Effector memory CD8-positive, alpha-beta T cell (primary cell): Measurements from ENCODE around the gene MORN3.
"Not testable (repeated sequence)": the region's sequence is repeated elsewhere in the genome, so short reads cannot be mapped to it uniquely, and the experiment has no call there.

Source experiments
- ATAC-seq: fragments of 150-1000 bp; cut with Tn5 transposase; replicated peaks from 2 replicates; pipeline ENCODE4 v1.10.0; 2021; ENCODE audit warnings: mild to moderate bottlenecking, moderate library complexity
- DNase-seq, 3 experiments: peaks; one replicate each; pipeline ENCODE4 v3.0.0; 2021
- H3K27ac Mint-ChIP-seq, 2 donors: one replicate each; pipeline ENCODE4 v1.8.0; 2022; ENCODE audit warnings: mild to moderate bottlenecking in 2 of 2, mixed read lengths in 2 of 2, moderate library complexity in 2 of 2
- H3K27me3 Mint-ChIP-seq, 2 donors: one replicate each; pipeline ENCODE4 v1.8.0; 2022; ENCODE audit warnings: mixed read lengths in 2 of 2
- H3K36me3 Mint-ChIP-seq: one replicate; pipeline ENCODE4 v1.8.0; 2022; ENCODE audit warnings: mild to moderate bottlenecking, moderate library complexity, mixed read lengths; ENCODE audit not compliant: insufficient read depth
- H3K4me1 Mint-ChIP-seq, 2 donors: one replicate each; pipeline ENCODE4 v1.8.0; 2022; ENCODE audit warnings: low read depth in 2 of 2, mixed read lengths in 2 of 2
- H3K4me3 Mint-ChIP-seq, 2 donors: one replicate each; pipeline ENCODE4 v1.8.0; 2022; ENCODE audit warnings: mild to moderate bottlenecking in 2 of 2, mixed read lengths in 2 of 2, moderate library complexity in 2 of 2
- H3K9me3 Mint-ChIP-seq, 2 donors: one replicate each; pipeline ENCODE4 v1.8.0; 2022; ENCODE audit warnings: mixed read lengths in 2 of 2
- total RNA-seq, 9 experiments: gene quantifications; one replicate each; lab custom pipeline; 2026; lab: John Stamatoyannopoulos, UW

MORN3 gene
- 1.2 to 20.2 (median 15.5) reads per million in 9 experiments for total RNA-seq

- Mint-ChIP-seq H3K27me3 (no peaks in the 10 kb centered on the region), H3K9me3 (no peaks in the 10 kb centered on the region), H3K27ac (peak within 1 kb of the TSS; percentile 79 to 100), H3K4me3 (peak within 1 kb of the TSS in 1 of 2 donors; percentile 96), H3K36me3 (peaks cover 54% of the 10 kb centered on the region), H3K4me1 (peaks cover 43 to 54% of the 10 kb centered on the region in 2 donors)
- no peak for ATAC-seq
- no peak for DNase-seq
Measured at GRCh38 chr12:121669521-121669900, at the start of gene MORN3. MORN3 (minus strand) TSS chr12:121669654; CDS start chr12:121669483, 171 bp downstream.

- H3K27me3 Mint-ChIP-seq: no peaks in the 10 kb centered on the region
- peaks cover 3% of the 10 kb centered on the region for H3K36me3 Mint-ChIP-seq
- no peaks in the 10 kb centered on the region for H3K9me3 Mint-ChIP-seq
- DNase-seq (no peak), ATAC-seq (no peak)
- H3K4me1 Mint-ChIP-seq: peaks cover 1 to 5% of the 10 kb centered on the region in 2 donors
- peak overlapping the region in 1 of 2 donors; percentile 79 for H3K27ac Mint-ChIP-seq
- no peak overlapping the region for H3K4me3 Mint-ChIP-seq
Measured at GRCh38 chr12:121718653-121719239, 49.3 kb upstream of the MORN3 start.

- Mint-ChIP-seq H3K27ac (no peak overlapping the region), H3K4me3 (no peak overlapping the region), H3K4me1 (peaks cover 10 to 12% of the 10 kb centered on the region in 2 donors), H3K36me3 (peaks cover 3% of the 10 kb centered on the region), H3K27me3 (no peaks in the 10 kb centered on the region), H3K9me3 (no peaks in the 10 kb centered on the region)
- DNase-seq (no peak), ATAC-seq (no peak)
Measured at GRCh38 chr12:121717041-121717699, 47.7 kb upstream of the MORN3 start.

GRCh38 chr12:121715862-121716435, 46.5 kb upstream of the MORN3 start:
- DNase-seq: no peak
- no peak overlapping the region for H3K27ac Mint-ChIP-seq
- no peak for ATAC-seq
- H3K4me1 Mint-ChIP-seq: peaks cover 14 to 21% of the 10 kb centered on the region in 2 donors
- peaks cover 10% of the 10 kb centered on the region for H3K36me3 Mint-ChIP-seq
- no peaks in the 10 kb centered on the region for H3K9me3 Mint-ChIP-seq
- no peaks in the 10 kb centered on the region for H3K27me3 Mint-ChIP-seq
- no peak overlapping the region for H3K4me3 Mint-ChIP-seq

- not testable (repeated sequence) for DNase-seq, H3K27ac Mint-ChIP-seq, H3K27me3 Mint-ChIP-seq, ATAC-seq, H3K4me3 Mint-ChIP-seq, H3K9me3 Mint-ChIP-seq
- peaks cover 14 to 21% of the 10 kb centered on the region in 2 donors for H3K4me1 Mint-ChIP-seq
- peaks cover 10% of the 10 kb centered on the region for H3K36me3 Mint-ChIP-seq
Measured at GRCh38 chr12:121715055-121715454, 45.6 kb upstream of the MORN3 start.

GRCh38 chr12:121713793-121714192, 44.3 kb upstream of the MORN3 start:
- DNase-seq (no peak), ATAC-seq (no peak)
- peaks cover 14 to 21% of the 10 kb centered on the region in 2 donors for H3K4me1 Mint-ChIP-seq

GRCh38 chr12:121713257-121713777, 43.9 kb upstream of the MORN3 start:
- Mint-ChIP-seq H3K27ac (peak overlapping the region; percentile 46 to 74), H3K36me3 (peaks cover 10% of the 10 kb centered on the region), H3K9me3 (no peaks in the 10 kb centered on the region), H3K4me1 (peaks cover 13 to 21% of the 10 kb centered on the region in 2 donors), H3K27me3 (no peaks in the 10 kb centered on the region), H3K4me3 (peak overlapping the region; percentile 79 to 86)
- ATAC-seq (no peak), DNase-seq (no peak)

More at GRCh38 chr12:121713793-121714192, 44.3 kb upstream of the MORN3 start:
- Mint-ChIP-seq H3K4me3 (peak overlapping the region; percentile 79 to 86), H3K27ac (peak overlapping the region in 1 of 2 donors; percentile 74), H3K36me3 (peaks cover 10% of the 10 kb centered on the region), H3K9me3 (no peaks in the 10 kb centered on the region), H3K27me3 (no peaks in the 10 kb centered on the region)

- Mint-ChIP-seq H3K4me1 (peaks cover 13 to 21% of the 10 kb centered on the region in 2 donors), H3K4me3 (peak within 1 kb of the TSS; percentile 86 to 89), H3K27me3 (no peaks in the 10 kb centered on the region), H3K36me3 (peaks cover 10% of the 10 kb centered on the region), H3K27ac (peak within 1 kb of the TSS; percentile 83 to 91), H3K9me3 (no peaks in the 10 kb centered on the region)
- peak; percentile 72 to 86 (median 81) for DNase-seq
- ATAC-seq: peak; percentile 87
Measured at GRCh38 chr12:121712461-121713256, 43.2 kb upstream of the MORN3 start, which contains the start of gene TMEM120B. TMEM120B (plus strand) TSS chr12:121712752; CDS start chr12:121712896, 144 bp downstream.

- H3K9me3 Mint-ChIP-seq: no peaks in the 10 kb centered on the region
- no peaks in the 10 kb centered on the region for H3K27me3 Mint-ChIP-seq
- peaks cover 13 to 21% of the 10 kb centered on the region in 2 donors for H3K4me1 Mint-ChIP-seq
- peak overlapping the region; percentile 86 to 89 for H3K4me3 Mint-ChIP-seq
- peaks cover 10% of the 10 kb centered on the region for H3K36me3 Mint-ChIP-seq
- peak; percentile 49 for ATAC-seq
- peak overlapping the region; percentile 83 to 91 for H3K27ac Mint-ChIP-seq
- DNase-seq: peak in 1 of 3 experiments; percentile 25
Measured at GRCh38 chr12:121712190-121712460, 42.7 kb upstream of the MORN3 start.

GRCh38 chr12:121711361-121712189, 42.1 kb upstream of the MORN3 start:
- ATAC-seq: peak; percentile 20
- peak in 1 of 3 experiments; percentile 13 for DNase-seq
- no peaks in the 10 kb centered on the region for H3K9me3 Mint-ChIP-seq
- no peaks in the 10 kb centered on the region for H3K27me3 Mint-ChIP-seq
- peak overlapping the region; percentile 83 to 91 for H3K27ac Mint-ChIP-seq
- peak overlapping the region; percentile 86 to 89 for H3K4me3 Mint-ChIP-seq
- H3K4me1 Mint-ChIP-seq: peaks cover 13 to 21% of the 10 kb centered on the region in 2 donors
- H3K36me3 Mint-ChIP-seq: peaks cover 10% of the 10 kb centered on the region

- Mint-ChIP-seq H3K27me3 (no peaks in the 10 kb centered on the region), H3K4me1 (peaks cover 13 to 21% of the 10 kb centered on the region in 2 donors), H3K9me3 (no peaks in the 10 kb centered on the region), H3K4me3 (no peak overlapping the region), H3K27ac (no peak overlapping the region), H3K36me3 (peaks cover 11% of the 10 kb centered on the region)
- no peak for ATAC-seq
- no peak for DNase-seq
Measured at GRCh38 chr12:121709478-121709961, 40.1 kb upstream of the MORN3 start.

- H3K4me1 Mint-ChIP-seq: peaks cover 13 to 21% of the 10 kb centered on the region in 2 donors
- not testable (repeated sequence) for H3K27me3 Mint-ChIP-seq, H3K27ac Mint-ChIP-seq, H3K4me3 Mint-ChIP-seq, H3K9me3 Mint-ChIP-seq, ATAC-seq, DNase-seq
- H3K36me3 Mint-ChIP-seq: peaks cover 11% of the 10 kb centered on the region
Measured at GRCh38 chr12:121709064-121709424, 39.6 kb upstream of the MORN3 start.
